ENCODE data around the gene ENOX1.
A peak's percentile ranks its signal among the peaks of the same experiment; 100 is the strongest.

The ENOX1 gene

GRCh38 chr13:43383498-43384165 is 403.1 kb downstream of the ENOX1 start:
- Histone ChIP-seq H3K4me3 (ENCODE audit: low read depth, low read length) (no peak overlapping the region), H3K27ac (ENCODE audit: extremely low read depth, low read depth, low read length) (no peak overlapping the region), H3K36me3 (ENCODE audit: control insufficient read depth in 2 of 2, insufficient read depth in 1 of 2, low read length in 2 of 2) (no peaks in the 10 kb centered on the region), H3K4me1 (ENCODE audit: control insufficient read depth, insufficient read depth, low read length) (no peaks in the 10 kb centered on the region), H3K9me3 (ENCODE audit: control insufficient read depth, insufficient read depth, low read depth, low read length) (no peaks in the 10 kb centered on the region)
- POLR2A ChIA-PET = no interaction called here
- TF ChIP-seq ZNF555 (tag by site-specific recombination; conservative IDR thresholded peaks at IDR 0.05) (no peak), ZIC2 (tag by site-specific recombination; IDR thresholded peaks at IDR 0.05) (peak; percentile 74), SCRT1 (tag by site-specific recombination; IDR thresholded peaks at IDR 0.05; ENCODE audit: borderline replicate concordance) (no peak), SCRT2 (tag by site-specific recombination; IDR thresholded peaks at IDR 0.05) (no peak), ZNF274 (IDR thresholded peaks at IDR 0.05; ENCODE audit: low read length) (no peak), ZNF274 (tag by site-specific recombination; IDR thresholded peaks at IDR 0.05; ENCODE audit: borderline replicate concordance) (no peak)
- CTCF ChIA-PET = interaction anchor here (0.6 kb wide), 2 partner anchors 441 to 653 kb away, joined by 4 read pairs; no protein-coding TSS in a partner anchor

DNA sequence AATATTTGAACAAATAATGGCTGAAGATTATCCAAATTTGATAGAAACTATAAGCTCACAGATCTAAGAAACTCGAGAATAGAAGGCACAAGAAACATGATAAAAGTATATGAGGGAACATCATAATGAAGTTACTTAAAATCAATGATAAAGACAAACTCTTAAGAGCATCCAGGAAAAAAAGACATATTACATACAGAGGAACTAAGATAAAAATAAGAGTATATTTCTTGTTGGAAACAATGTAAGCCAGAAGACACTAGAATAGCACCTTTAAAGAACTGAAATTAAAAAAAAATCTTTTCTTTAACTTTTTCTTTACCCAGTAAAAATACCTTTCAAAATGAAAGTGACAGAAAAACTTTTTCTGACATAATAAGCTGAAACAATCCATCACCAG is 407.0 kb downstream of the ENOX1 start:
- H3K9me3 ChIP-seq (ENCODE audit: control insufficient read depth, insufficient read depth, low read depth, low read length) = no peaks in the 10 kb centered on the region
- no peak overlapping the region for H3K27ac ChIP-seq (ENCODE audit: extremely low read depth, low read depth, low read length)
- TF ChIP-seq ZNF214 (tag by site-specific recombination; IDR thresholded peaks at IDR 0.05; ENCODE audit: borderline replicate concordance) (no peak), ZNF416 (tag by site-specific recombination; IDR thresholded peaks at IDR 0.05) (no peak), ZSCAN5A (tag by site-specific recombination; IDR thresholded peaks at IDR 0.05) (no peak), ZNF791 (tag by site-specific recombination; IDR thresholded peaks at IDR 0.05) (peak; percentile 93), ZNF239 (tag by site-specific recombination; IDR thresholded peaks at IDR 0.05) (no peak)
- TF ChIP-seq, protein P1, sequence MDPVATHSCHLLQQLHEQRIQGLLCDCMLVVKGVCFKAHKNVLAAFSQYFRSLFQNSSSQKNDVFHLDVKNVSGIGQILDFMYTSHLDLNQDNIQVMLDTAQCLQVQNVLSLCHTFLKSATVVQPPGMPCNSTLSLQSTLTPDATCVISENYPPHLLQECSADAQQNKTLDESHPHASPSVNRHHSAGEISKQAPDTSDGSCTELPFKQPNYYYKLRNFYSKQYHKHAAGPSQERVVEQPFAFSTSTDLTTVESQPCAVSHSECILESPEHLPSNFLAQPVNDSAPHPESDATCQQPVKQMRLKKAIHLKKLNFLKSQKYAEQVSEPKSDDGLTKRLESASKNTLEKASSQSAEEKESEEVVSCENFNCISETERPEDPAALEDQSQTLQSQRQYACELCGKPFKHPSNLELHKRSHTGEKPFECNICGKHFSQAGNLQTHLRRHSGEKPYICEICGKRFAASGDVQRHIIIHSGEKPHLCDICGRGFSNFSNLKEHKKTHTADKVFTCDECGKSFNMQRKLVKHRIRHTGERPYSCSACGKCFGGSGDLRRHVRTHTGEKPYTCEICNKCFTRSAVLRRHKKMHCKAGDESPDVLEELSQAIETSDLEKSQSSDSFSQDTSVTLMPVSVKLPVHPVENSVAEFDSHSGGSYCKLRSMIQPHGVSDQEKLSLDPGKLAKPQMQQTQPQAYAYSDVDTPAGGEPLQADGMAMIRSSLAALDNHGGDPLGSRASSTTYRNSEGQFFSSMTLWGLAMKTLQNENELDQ (tag by site-specific recombination; IDR thresholded peaks at IDR 0.05; ENCODE audit: low read depth) = no peak
- TF ChIP-seq, protein P2, sequence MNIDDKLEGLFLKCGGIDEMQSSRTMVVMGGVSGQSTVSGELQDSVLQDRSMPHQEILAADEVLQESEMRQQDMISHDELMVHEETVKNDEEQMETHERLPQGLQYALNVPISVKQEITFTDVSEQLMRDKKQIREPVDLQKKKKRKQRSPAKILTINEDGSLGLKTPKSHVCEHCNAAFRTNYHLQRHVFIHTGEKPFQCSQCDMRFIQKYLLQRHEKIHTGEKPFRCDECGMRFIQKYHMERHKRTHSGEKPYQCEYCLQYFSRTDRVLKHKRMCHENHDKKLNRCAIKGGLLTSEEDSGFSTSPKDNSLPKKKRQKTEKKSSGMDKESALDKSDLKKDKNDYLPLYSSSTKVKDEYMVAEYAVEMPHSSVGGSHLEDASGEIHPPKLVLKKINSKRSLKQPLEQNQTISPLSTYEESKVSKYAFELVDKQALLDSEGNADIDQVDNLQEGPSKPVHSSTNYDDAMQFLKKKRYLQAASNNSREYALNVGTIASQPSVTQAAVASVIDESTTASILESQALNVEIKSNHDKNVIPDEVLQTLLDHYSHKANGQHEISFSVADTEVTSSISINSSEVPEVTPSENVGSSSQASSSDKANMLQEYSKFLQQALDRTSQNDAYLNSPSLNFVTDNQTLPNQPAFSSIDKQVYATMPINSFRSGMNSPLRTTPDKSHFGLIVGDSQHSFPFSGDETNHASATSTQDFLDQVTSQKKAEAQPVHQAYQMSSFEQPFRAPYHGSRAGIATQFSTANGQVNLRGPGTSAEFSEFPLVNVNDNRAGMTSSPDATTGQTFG (tag by site-specific recombination; IDR thresholded peaks at IDR 0.05; ENCODE audit: borderline replicate concordance) = no peak
- TF ChIP-seq, protein P3, sequence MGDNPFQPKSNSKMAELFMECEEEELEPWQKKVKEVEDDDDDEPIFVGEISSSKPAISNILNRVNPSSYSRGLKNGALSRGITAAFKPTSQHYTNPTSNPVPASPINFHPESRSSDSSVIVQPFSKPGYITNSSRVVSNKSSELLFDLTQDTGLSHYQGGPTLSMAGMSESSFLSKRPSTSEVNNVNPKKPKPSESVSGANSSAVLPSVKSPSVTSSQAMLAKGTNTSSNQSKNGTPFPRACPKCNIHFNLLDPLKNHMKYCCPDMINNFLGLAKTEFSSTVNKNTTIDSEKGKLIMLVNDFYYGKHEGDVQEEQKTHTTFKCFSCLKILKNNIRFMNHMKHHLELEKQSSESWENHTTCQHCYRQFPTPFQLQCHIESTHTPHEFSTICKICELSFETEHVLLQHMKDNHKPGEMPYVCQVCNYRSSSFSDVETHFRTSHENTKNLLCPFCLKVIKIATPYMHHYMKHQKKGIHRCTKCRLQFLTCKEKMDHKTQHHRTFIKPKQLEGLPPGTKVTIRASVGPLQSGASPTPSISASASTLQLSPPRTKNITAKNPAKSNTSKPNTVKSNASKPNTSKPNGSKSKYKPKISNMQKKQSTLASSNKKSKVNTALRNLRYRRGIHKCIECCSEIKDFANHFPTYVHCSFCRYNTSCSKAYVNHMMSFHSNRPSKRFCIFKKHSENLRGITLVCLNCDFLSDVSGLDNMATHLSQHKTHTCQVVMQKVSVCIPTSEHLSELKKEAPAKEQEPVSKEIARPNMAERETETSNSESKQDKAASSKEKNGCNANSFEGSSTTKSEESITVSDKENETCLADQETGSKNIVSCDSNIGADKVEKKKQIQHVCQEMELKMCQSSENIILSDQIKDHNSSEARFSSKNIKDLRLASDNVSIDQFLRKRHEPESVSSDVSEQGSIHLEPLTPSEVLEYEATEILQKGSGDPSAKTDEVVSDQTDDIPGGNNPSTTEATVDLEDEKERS (tag by site-specific recombination; IDR thresholded peaks at IDR 0.05) = no peak
- ChIA-PET CTCF (interaction anchor here (0.7 kb wide), 1 partner anchor 356 kb away, joined by 3 read pairs; no protein-coding TSS in a partner anchor), POLR2A (no interaction called here)
- H3K4me3 ChIP-seq (ENCODE audit: low read depth, low read length) = no peak overlapping the region
- H3K36me3 ChIP-seq (ENCODE audit: control insufficient read depth in 2 of 2, insufficient read depth in 1 of 2, low read length in 2 of 2) = no peaks in the 10 kb centered on the region
- no peaks in the 10 kb centered on the region for H3K4me1 ChIP-seq (ENCODE audit: control insufficient read depth, insufficient read depth, low read length)

All from HEK293 (cell line).